Measurements from ENCODE around the gene PHF5A. TPM values are rescaled to one million over a fixed set of nuclear protein-coding genes. Genes with fewer than 3 reads are reported as not detected.

PHF5A gene
- total and polyA plus RNA-seq, 2 of the 8 experiments (the other 6 are each of a cell fraction or from before 2014, with no cell fraction given): 119 to 135 TPM

DNA sequence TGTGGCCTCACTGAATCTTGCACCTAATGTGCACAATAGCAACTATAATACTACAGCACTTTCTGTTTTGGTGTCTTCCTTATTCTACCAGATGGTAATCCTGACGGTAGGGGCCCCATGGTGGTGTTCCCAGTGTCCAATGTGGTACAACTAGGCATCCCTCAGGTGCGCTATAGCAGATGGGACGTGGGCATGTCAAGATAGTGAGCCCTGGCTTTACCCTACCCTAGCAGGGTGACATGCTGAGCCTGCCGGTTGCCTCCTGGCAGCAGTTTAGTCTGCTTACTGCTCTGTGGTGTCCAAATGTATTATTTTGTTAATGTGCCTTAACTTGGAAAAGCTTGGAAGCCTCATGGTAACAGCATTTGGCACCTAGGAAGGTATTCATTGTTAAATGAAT lies 19.6 kb upstream of the PHF5A start:
- no peak overlapping the region for H4K8ac ChIP-seq (ENCODE audit: extremely low read depth, insufficient read depth, low read length)
- H3K27me3 ChIP-seq (replicated peaks in 1 of 4; ENCODE audit: control insufficient read depth in 3 of 4, extremely low read depth in 1 of 4, insufficient read depth in 3 of 4, low read length in 3 of 4): no peaks in the 10 kb centered on the region
- H2AK5ac ChIP-seq (ENCODE audit: low read depth, low read length): peak overlapping the region; percentile 83; the same call in 1 of the 2 replicates
- peak overlapping the region; percentile 81; the same call in 1 of the 2 replicates for H2BK15ac ChIP-seq (ENCODE audit: low read length)
- H2AFZ ChIP-seq (ENCODE audit: low read length): no peak overlapping the region
- no peak overlapping the region for H3K23ac ChIP-seq (ENCODE audit: insufficient read length)
- H3K9ac ChIP-seq (replicated peaks in 1 of 4; ENCODE audit: extremely low read depth in 1 of 4, low read depth in 3 of 4, low read length in 3 of 4): no peak overlapping the region
- FAIRE-seq (peak; percentile 7), DNase-seq (ENCODE audit: low read depth in 1 of 2, low spot score in 2 of 2) (no peak)
- peaks cover 0 to 3% of the 10 kb centered on the region in 2 experiments for H4K20me1 ChIP-seq (replicated peaks in 1 of 2; ENCODE audit: control insufficient read depth in 1 of 2, insufficient read depth in 2 of 2, low read length in 2 of 2)
- no peak overlapping the region for H4K91ac ChIP-seq (replicated peaks; ENCODE audit: insufficient read length, low read length)
- no peak overlapping the region for H2BK120ac ChIP-seq (replicated peaks; ENCODE audit: low read depth, low read length)
- 0 out of 2 replicates have a peak overlapping the region, but pooled peaks have one; percentile 89 for H2BK5ac ChIP-seq (ENCODE audit: low read depth, low read length)
- H3K4me1 ChIP-seq (replicated peaks in 1 of 4; ENCODE audit: control insufficient read depth in 3 of 4, insufficient read depth in 4 of 4, low read length in 3 of 4): peaks cover 4 to 21% (median 15%) of the 10 kb centered on the region in 4 experiments; a peak in 6 of 7 replicates
- H3K23me2 ChIP-seq (ENCODE audit: low read depth, low read length): no peaks in the 10 kb centered on the region
- H3K36me3 ChIP-seq (ENCODE audit: control insufficient read depth in 2 of 4, insufficient read depth in 4 of 4, low read length in 3 of 4): no peaks in the 10 kb centered on the region; a peak in 1 of 8 replicates
- H3K79me2 ChIP-seq (ENCODE audit: control insufficient read depth in 1 of 2, insufficient read depth in 2 of 2, low read length in 2 of 2): peaks cover 7 to 72% of the 10 kb centered on the region in 2 experiments
- H3K9me3 ChIP-seq (ENCODE audit: insufficient read depth in 2 of 2, low read depth in 1 of 2, low read length in 1 of 2): no peaks in the 10 kb centered on the region
- 0 out of 2 replicates have a peak overlapping the region, but pooled peaks have one; percentile 61 for H2BK20ac ChIP-seq (ENCODE audit: low read length)
- no peak overlapping the region for H3K56ac ChIP-seq (replicated peaks; ENCODE audit: insufficient read length, low read depth, low read length)
- H3K79me1 ChIP-seq (ENCODE audit: low read depth, low read length): peaks cover 8% of the 10 kb centered on the region
- no peak overlapping the region for H3K14ac ChIP-seq (ENCODE audit: insufficient read length)
- CTCF ChIA-PET (ENCODE audit: partially characterized antibody): interaction anchor here (0.8 to 2.8 kb wide), 5 partner anchors 12 to 84 kb away, joined by 3 to 12 read pairs (median 6); no protein-coding TSS in a partner anchor
- no peak overlapping the region for H4K5ac ChIP-seq (ENCODE audit: insufficient read length, low read depth, low read length)
- H2BK12ac ChIP-seq (ENCODE audit: low read depth, low read length): 0 out of 2 replicates have a peak overlapping the region, but pooled peaks have one; percentile 60
- 69% methylated on average over 4 of the region's 4 CpGs; no CpG with 5 or more reads in 1 of the 2 experiments for WGBS, 2 experiments (ENCODE audit: extremely low coverage in 1 of 2, insufficient coverage in 1 of 2, insufficient read length in 1 of 2, insufficient replicate concordance in 2 of 2, low coverage in 1 of 2, low lambda C conversion rate in 2 of 2, missing lambda C conversion rate in 1 of 2)
- H3K27ac ChIP-seq (ENCODE audit: low read depth, low read length): no peak overlapping the region
- TF ChIP-seq KDM1A (IDR thresholded peaks at IDR 0.05; ENCODE audit: borderline replicate concordance, low read length) (no peak), RFX5 (IDR thresholded peaks at IDR 0.05; ENCODE audit: borderline replicate concordance, low read depth, low read length) (no peak), KDM5A (IDR thresholded peaks at IDR 0.05; ENCODE audit: low read length) (no peak), SRF (IDR thresholded peaks at IDR 0.05; ENCODE audit: low read depth, low read length) (no peak), ZNF274 (IDR thresholded peaks at IDR 0.05; ENCODE audit: borderline replicate concordance, extremely low read depth, low read length) (no peak), RXRA (IDR thresholded peaks at IDR 0.05; ENCODE audit: insufficient read depth, low read depth, low read length) (no peak), JUND (IDR thresholded peaks at IDR 0.05; ENCODE audit: low read length) (no peak), NANOG (IDR thresholded peaks at IDR 0.05; ENCODE audit: insufficient read depth, low read depth, low read length, poor library complexity, severe bottlenecking) (no peak), YY1 (IDR thresholded peaks at IDR 0.05; ENCODE audit: low read depth, low read length) (no peak)
- H3K18ac ChIP-seq (ENCODE audit: extremely low read depth, low read length): no peak overlapping the region
- H3K4me3 ChIP-seq (ENCODE audit: extremely low read depth in 1 of 4, insufficient read depth in 2 of 4, low read depth in 3 of 4, low read length in 4 of 4): no peak overlapping the region
- peak overlapping the region; percentile 40 to 50; a peak in 3 of 4 replicates for H3K4me2 ChIP-seq (ENCODE audit: insufficient read depth in 1 of 2, low read depth in 2 of 2, low read length in 2 of 2)
- H3K4ac ChIP-seq (replicated peaks; ENCODE audit: insufficient read length, low read depth, low read length): peak overlapping the region; percentile 16
- POLR2A ChIA-PET (ENCODE audit: partially characterized antibody): interaction anchor here (1.0 to 3.5 kb wide), 10 partner anchors 9 to 107 kb away, joined by 3 to 17 read pairs (median 4); partner anchors contain the start of genes ACO2, PHF5A, TEF and TOB2

All from H1 (cell line).